AG04450 (cell line): ENCODE measurements around the gene LMF1. TPM values are rescaled to one million over a fixed set of nuclear protein-coding genes. Genes with fewer than 3 reads are reported as not detected.

Experiments used
- CTCF ChIA-PET: fragments of 300-600, 350-600 bp; formaldehyde crosslinking; extraction: SDS; loops from one replicate; lab custom pipeline; 2022; ENCODE audit warnings: antibody characterized with exemption, inconsistent platforms; lab: Charles Lee
- POLR2A ChIA-PET: fragments of 350-600 bp; formaldehyde crosslinking; extraction: SDS; loops from one replicate; lab custom pipeline; 2021; ENCODE audit warnings: antibody characterized with exemption, inconsistent platforms; lab: Yijun Ruan, JAX
- DNase-seq: peaks from one replicate; pipeline ENCODE4 v3.0.0-alpha.2; 2011; ENCODE audit warnings: low read depth, low spot score
- H3K27ac ChIP-seq: one replicate; pipeline ENCODE4 v1.5.1; 2012; ENCODE audit warnings: low read depth, low read length, control low read depth
- H3K27me3 ChIP-seq: one replicate; pipeline ENCODE4 v1.6.0; 2012; ENCODE audit warnings: low read length; ENCODE audit not compliant: control insufficient read depth, insufficient read depth
- H3K4me3 ChIP-seq: 2 replicates; pipeline ENCODE4 v1.5.1; 2011; ENCODE audit warnings: mild to moderate bottlenecking, low read depth, low read length, control low read depth
- H3K9me3 ChIP-seq: 2 replicates; pipeline ENCODE4 v1.5.1; 2012; ENCODE audit warnings: low read length; ENCODE audit not compliant: control insufficient read depth, insufficient read depth
- CTCF ChIP-seq: IDR thresholded peaks from 2 replicates; pipeline ENCODE4 v1.5.1; 2011; ENCODE audit warnings: low read depth, low read length, control low read depth, inconsistent platforms
- polyA plus RNA-seq: library from polyadenylated mRNA; depleted of rRNA; stranded (reverse); fragments of >200 nt; gene quantifications from 2 replicates; pipeline ENCODE4 v1.2.3, GENCODE V29; 2011

LMF1 gene
- polyA plus RNA-seq, 1 experiment, result 11.8 TPM

- Histone ChIP-seq H3K4me3 (no peak overlapping the region), H3K27me3 (no peaks in the 10 kb centered on the region), H3K27ac (no peak overlapping the region), H3K9me3 (peaks cover 34% of the 10 kb centered on the region)
- no peak for TF ChIP-seq CTCF
- ChIA-PET POLR2A (no interaction called here), CTCF (no interaction called here)
- DNase-seq, result no peak
These were observed 42.9 kb downstream of the LMF1 start for GRCh38 chr16:927931-928330.

GRCh38 chr16:927406-927805 lies 43.4 kb downstream of the LMF1 start:
- ChIA-PET POLR2A (no interaction called here), CTCF (no interaction called here)
- Histone ChIP-seq H3K27ac (no peak overlapping the region), H3K4me3 (no peak overlapping the region), H3K27me3 (no peaks in the 10 kb centered on the region), H3K9me3 (peaks cover 38% of the 10 kb centered on the region)
- no peak for DNase-seq
- TF ChIP-seq CTCF, result no peak

GRCh38 chr16:926715-927114 lies 44.1 kb downstream of the LMF1 start:
- Histone ChIP-seq H3K27ac (no peak overlapping the region), H3K4me3 (no peak overlapping the region), H3K9me3 (peaks cover 44% of the 10 kb centered on the region), H3K27me3 (no peaks in the 10 kb centered on the region)
- DNase-seq, result no peak
- CTCF ChIA-PET, result no interaction called here
- POLR2A ChIA-PET, result no interaction called here
- TF ChIP-seq CTCF, result no peak

- Histone ChIP-seq H3K27me3 (no peaks in the 10 kb centered on the region), H3K9me3 (peaks cover 58% of the 10 kb centered on the region), H3K4me3 (no peak overlapping the region), H3K27ac (no peak overlapping the region)
- ChIA-PET CTCF (no interaction called here), POLR2A (no interaction called here)
- DNase-seq, result no peak
- no peak for TF ChIP-seq CTCF
These were observed 46.0 kb downstream of the LMF1 start for GRCh38 chr16:924806-925205.

GRCh38 chr16:924063-924462 lies 46.7 kb downstream of the LMF1 start:
- no peak overlapping the region for H3K4me3 ChIP-seq
- DNase-seq, result no peak
- no peak overlapping the region for H3K27ac ChIP-seq
- no peaks in the 10 kb centered on the region for H3K27me3 ChIP-seq
- POLR2A ChIA-PET, result no interaction called here
- CTCF ChIA-PET, result no interaction called here
- H3K9me3 ChIP-seq, result peaks cover 66% of the 10 kb centered on the region
- no peak for TF ChIP-seq CTCF
